HT-29 (cell line): ENCODE measurements around the gene PLEKHB1. TPM values are rescaled to one million over a fixed set of nuclear protein-coding genes. Genes with fewer than 3 reads are reported as not detected.
"Not testable (repeated sequence)": the region's sequence is repeated elsewhere in the genome, so short reads cannot be mapped to it uniquely, and the experiment has no call there.

Experiments
- DNase-seq: peaks from one replicate; pipeline ENCODE4 v3.0.0-alpha.2; 2015; ENCODE audit warnings: low spot score
- total RNA-seq: library from RNA; depleted of rRNA; stranded (reverse); fragments of >200 nt; shearing (Covaris generic); gene quantifications from 2 replicates; pipeline ENCODE4 v1.2.3, GENCODE V29; 2014; rRNA removed

The PLEKHB1 gene
- total RNA-seq, 1 experiment from 2014 or later = 43.0 TPM

DNA sequence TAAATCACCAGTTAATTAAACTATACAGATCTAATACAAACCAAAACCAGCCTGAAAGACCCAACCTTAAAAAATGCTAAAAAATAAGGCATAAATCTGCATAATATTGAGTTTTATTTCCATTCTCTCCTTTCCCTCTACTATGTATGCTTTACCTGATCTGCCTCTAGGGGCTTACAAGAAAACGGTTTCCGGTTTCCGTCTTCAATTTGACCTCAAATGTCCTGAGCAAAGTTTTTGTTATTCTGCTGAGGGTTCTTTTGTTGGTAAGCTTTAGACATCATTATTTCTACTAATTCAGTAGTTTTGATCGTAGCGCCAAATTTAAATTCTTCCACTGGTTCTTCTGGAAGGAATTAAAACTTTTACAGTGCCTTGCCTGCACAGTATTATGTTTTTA, 30.2 kb downstream of the PLEKHB1 start:
- not testable (repeated sequence) for DNase-seq

- no peak for DNase-seq
Measured at GRCh38 chr11:73680687-73681086, 34.3 kb downstream of the PLEKHB1 start.

GRCh38 chr11:73693899-73694525, 47.6 kb downstream of the PLEKHB1 start:
- DNase-seq = no peak

- DNase-seq = no peak
Measured at GRCh38 chr11:73705053-73705452, 58.7 kb downstream of the PLEKHB1 start.

DNA sequence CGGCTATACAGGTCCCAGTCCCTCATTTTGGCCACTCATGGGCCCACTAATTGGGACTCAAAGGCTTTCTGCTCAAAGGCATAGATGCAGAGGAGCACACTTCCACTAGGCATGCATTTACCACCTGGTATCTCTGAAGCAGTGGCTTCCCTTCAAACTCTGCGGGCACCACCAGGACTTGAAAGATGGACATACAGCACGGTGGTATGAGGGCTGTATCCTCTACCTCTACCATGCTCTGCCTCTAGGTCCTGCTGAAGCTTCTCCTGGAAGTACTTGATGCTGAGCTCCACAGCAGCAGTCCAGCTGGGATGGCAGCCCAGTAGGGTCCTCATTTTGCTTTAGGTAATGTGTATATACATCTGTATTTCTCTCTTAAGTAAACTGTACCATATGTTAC, 64.6 kb downstream of the PLEKHB1 start:
- DNase-seq = no peak

Other genes starting within 250 kb of the PLEKHB1 start
- 8.1 and 8.2 TPM in 2 replicates for gene FAM168A, start 48.5 kb upstream of the PLEKHB1 start, total RNA-seq
- 158 and 166 TPM in 2 replicates for gene RAB6A, start 114.5 kb downstream of the PLEKHB1 start, total RNA-seq
- gene MRPL48, start 141.3 kb downstream of the PLEKHB1 start, total RNA-seq = 83.4 and 92.0 TPM in 2 replicates
- gene COA4, start 230.3 kb downstream of the PLEKHB1 start, total RNA-seq = 308 and 352 TPM in 2 replicates
- 10.6 and 12.3 TPM in 2 replicates for gene PAAF1, start 230.4 kb downstream of the PLEKHB1 start, total RNA-seq